OCI-LY1 (cell line): ENCODE results near the gene HS3ST4.

Experiments used
- H2AFZ ChIP-seq: fragments of 200-600 bp; sonication (generic), shearing (Covaris generic); 2 replicates; pipeline ENCODE4 v1.6.0; 2014; ENCODE audit warnings: antibody characterized with exemption, mild to moderate bottlenecking, low read length
- H3F3A ChIP-seq: fragments of 200-600 bp; sonication (generic), shearing (Covaris generic); 2 replicates; pipeline ENCODE4 v1.6.0; 2014; ENCODE audit warnings: mild to moderate bottlenecking, antibody characterized with exemption, low read length, moderate library complexity; ENCODE audit not compliant: insufficient read depth
- H3K27ac ChIP-seq: fragments of 200-600 bp; sonication (generic); 2 replicates; pipeline ENCODE4 v1.5.1; 2014; ENCODE audit warnings: low read length, mixed run types, mild to moderate bottlenecking, low read depth; ENCODE audit not compliant: poor library complexity, severe bottlenecking
- H3K27me3 ChIP-seq: fragments of 200-600 bp; sonication (generic); 2 replicates; pipeline ENCODE4 v1.6.0; 2014; ENCODE audit warnings: antibody characterized with exemption, mild to moderate bottlenecking, low read length, moderate library complexity; ENCODE audit not compliant: insufficient read depth
- H3K36me3 ChIP-seq: fragments of 200-600 bp; sonication (generic); 2 replicates; pipeline ENCODE4 v1.6.1; 2014; ENCODE audit warnings: mild to moderate bottlenecking, antibody characterized with exemption, low read length, moderate library complexity, mixed read lengths; ENCODE audit not compliant: insufficient read depth
- H3K4me1 ChIP-seq: fragments of 200-600 bp; sonication (generic); 2 replicates; pipeline ENCODE4 v1.5.1; 2014; ENCODE audit warnings: mild to moderate bottlenecking, low read length, moderate library complexity; ENCODE audit not compliant: insufficient read depth, severe bottlenecking
- H3K4me2 ChIP-seq: fragments of 200-600 bp; sonication (generic), shearing (Covaris generic); 2 replicates; pipeline ENCODE4 v1.6.1; 2014; ENCODE audit warnings: low read length
- H3K4me3 ChIP-seq: fragments of 200-600 bp; sonication (generic); 2 replicates; pipeline ENCODE4 v1.5.1; 2014; ENCODE audit warnings: low read length, low read depth, mild to moderate bottlenecking, mixed read lengths; ENCODE audit not compliant: poor library complexity, severe bottlenecking
- H3K79me2 ChIP-seq: fragments of 200-600 bp; shearing (Covaris generic); 2 replicates; pipeline ENCODE4 v1.6.1; 2016; ENCODE audit warnings: mixed run types, low read length, mixed read lengths; ENCODE audit not compliant: insufficient read depth
- H3K9ac ChIP-seq: fragments of 200-600 bp; sonication (generic), shearing (Covaris generic); 2 replicates; pipeline ENCODE4 v1.6.1; 2014; ENCODE audit warnings: mild to moderate bottlenecking, low read length, mixed read lengths
- H3K9me2 ChIP-seq: fragments of 200-600 bp; sonication (generic), shearing (Covaris generic); 2 replicates; pipeline ENCODE4 v1.6.1; 2014; ENCODE audit warnings: low read depth, mild to moderate bottlenecking, low read length, mixed read lengths
- H3K9me3 ChIP-seq: fragments of 200-600 bp; shearing (Covaris generic); 2 replicates; pipeline ENCODE4 v1.6.1; 2014; ENCODE audit warnings: low read length, mixed read lengths
- H4K20me1 ChIP-seq: fragments of 200-600 bp; sonication (generic), shearing (Covaris generic); 2 replicates; pipeline ENCODE4 v1.6.0; 2016; ENCODE audit warnings: mild to moderate bottlenecking, low read length; ENCODE audit not compliant: insufficient read depth
- EZH2 ChIP-seq: fragments of 200-600 bp; sonication (generic), shearing (Covaris generic); IDR thresholded peaks from 2 replicates; pipeline ENCODE4 v1.8.0; 2017; ENCODE audit warnings: borderline replicate concordance, mixed run types, mild to moderate bottlenecking, antibody characterized with exemption, low read length, moderate library complexity, mixed read lengths
- TF ChIP-seq, protein P1 (sequence below): fragments of 200-600 bp; sonication (generic), shearing (Covaris generic); IDR thresholded peaks from 2 replicates; pipeline ENCODE4 v1.5.1; 2017; ENCODE audit warnings: mild to moderate bottlenecking, antibody characterized with exemption, low read length, moderate library complexity, mixed read lengths

HS3ST4 gene

DNA sequence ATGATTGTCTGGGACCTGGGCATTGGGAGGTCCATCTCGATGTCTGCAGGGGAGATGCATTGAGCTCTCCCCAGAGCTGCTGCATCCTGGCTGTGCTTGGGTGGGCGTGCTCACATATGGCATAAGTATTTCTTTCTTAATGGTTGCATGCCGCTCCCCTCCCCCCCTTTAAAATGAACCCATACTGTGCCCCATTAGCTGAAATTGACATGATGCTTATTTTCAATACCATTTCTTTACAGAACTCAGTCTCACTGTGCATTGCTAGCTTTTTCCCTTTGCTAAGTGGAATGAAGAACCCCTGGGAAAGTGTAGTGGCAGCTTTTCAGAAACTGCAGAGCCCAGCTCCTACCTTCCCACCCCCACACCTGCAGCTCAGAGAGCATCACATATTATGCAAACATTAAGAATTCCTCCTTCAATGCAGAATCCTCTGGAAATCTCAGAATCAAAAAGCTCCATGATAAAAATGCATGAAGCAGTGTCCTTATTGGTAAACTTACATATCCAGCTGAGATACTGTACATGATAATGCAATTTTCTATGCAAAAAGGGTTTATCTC, 56.4 kb downstream of the HS3ST4 start:
- no peaks in the 10 kb centered on the region for H3K9me2 ChIP-seq

DNA sequence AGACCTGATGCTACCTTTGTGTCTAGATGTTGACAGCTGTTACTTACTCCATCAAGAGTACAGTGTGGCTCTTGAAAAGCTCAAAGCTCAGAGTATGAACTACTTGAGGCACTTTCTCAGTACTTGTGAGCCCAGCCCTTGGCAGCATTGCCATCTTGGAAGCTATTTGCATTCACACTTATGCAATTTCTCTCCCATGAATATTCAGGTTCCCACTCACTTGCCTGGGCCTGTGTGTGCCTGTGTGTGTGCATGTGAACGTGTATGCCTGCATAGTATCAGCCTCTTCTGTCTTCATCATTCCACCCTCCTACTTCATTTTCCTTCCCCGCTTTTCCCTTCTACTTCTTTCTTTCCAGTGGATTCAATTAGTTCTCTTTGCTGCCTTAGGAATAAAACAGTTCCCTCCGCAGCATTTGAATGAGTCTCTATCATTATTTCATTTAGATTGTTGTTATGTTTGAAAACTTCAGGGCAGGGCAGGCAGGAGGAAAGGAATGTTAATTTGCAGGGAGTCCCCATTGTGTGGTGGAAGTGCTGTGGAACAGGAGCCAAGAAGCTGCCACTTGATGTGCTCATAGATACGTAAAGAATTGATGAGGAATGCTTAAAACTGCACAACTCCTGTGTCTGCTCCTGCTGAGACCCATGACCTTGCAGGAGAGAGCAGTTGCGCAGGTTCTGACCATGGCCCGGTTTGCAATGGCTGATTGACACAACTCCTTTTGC, 58.9 kb downstream of the HS3ST4 start:
- no peak overlapping the region for H3K27ac ChIP-seq
- no peaks in the 10 kb centered on the region for H3K79me2 ChIP-seq

More for the DNA sequence above, 56.4 kb downstream of the HS3ST4 start:
- no peaks in the 10 kb centered on the region for H4K20me1 ChIP-seq
- H3K27me3 ChIP-seq = no peaks in the 10 kb centered on the region
- no peaks in the 10 kb centered on the region for H3K79me2 ChIP-seq
- no peak overlapping the region for H3K4me3 ChIP-seq
- TF ChIP-seq, protein P1, sequence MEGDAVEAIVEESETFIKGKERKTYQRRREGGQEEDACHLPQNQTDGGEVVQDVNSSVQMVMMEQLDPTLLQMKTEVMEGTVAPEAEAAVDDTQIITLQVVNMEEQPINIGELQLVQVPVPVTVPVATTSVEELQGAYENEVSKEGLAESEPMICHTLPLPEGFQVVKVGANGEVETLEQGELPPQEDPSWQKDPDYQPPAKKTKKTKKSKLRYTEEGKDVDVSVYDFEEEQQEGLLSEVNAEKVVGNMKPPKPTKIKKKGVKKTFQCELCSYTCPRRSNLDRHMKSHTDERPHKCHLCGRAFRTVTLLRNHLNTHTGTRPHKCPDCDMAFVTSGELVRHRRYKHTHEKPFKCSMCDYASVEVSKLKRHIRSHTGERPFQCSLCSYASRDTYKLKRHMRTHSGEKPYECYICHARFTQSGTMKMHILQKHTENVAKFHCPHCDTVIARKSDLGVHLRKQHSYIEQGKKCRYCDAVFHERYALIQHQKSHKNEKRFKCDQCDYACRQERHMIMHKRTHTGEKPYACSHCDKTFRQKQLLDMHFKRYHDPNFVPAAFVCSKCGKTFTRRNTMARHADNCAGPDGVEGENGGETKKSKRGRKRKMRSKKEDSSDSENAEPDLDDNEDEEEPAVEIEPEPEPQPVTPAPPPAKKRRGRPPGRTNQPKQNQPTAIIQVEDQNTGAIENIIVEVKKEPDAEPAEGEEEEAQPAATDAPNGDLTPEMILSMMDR = no peak
- no peak for TF ChIP-seq EZH2
- H3K9ac ChIP-seq = no peak overlapping the region
- H3K36me3 ChIP-seq = no peaks in the 10 kb centered on the region
- no peaks in the 10 kb centered on the region for H3K4me1 ChIP-seq
- no peak overlapping the region for H2AFZ ChIP-seq
- H3K4me2 ChIP-seq = no peak overlapping the region
- no peak overlapping the region for H3K27ac ChIP-seq
- no peaks in the 10 kb centered on the region for H3K9me3 ChIP-seq
- no peaks in the 10 kb centered on the region for H3F3A ChIP-seq

DNA sequence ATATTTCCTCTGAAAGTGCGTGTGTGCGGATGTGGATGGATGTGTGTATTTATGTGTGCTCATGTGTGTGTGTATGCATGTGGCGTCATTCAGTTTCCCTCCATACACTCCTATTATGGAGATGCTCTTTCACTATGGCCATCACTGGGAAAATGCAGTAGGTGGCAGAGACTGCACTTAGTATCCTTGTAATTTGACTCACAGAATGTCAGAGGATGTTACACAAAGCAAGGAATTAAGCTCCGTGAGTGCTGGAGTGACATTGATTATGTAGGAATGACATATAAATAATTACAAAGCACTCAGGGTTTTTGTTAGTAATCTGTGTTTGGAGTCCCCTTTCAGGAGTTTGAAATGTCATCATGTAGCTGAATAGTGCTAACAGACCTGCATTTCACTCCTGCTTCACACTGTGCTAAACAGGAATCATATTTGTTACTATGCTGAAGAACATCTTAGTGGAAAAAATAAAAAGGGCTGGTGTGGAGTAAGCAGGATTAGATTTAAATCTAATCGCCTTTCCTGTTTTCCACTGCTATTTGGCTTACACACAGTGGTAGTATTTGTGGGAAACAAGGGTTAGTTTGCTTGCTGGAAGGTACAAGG, 59.6 kb downstream of the HS3ST4 start:
- Histone ChIP-seq H3K9me2 (no peaks in the 10 kb centered on the region), H3K27me3 (no peaks in the 10 kb centered on the region), H3K9ac (no peak overlapping the region), H4K20me1 (no peaks in the 10 kb centered on the region), H3K4me2 (no peak overlapping the region), H3K4me3 (no peak overlapping the region), H3K27ac (no peak overlapping the region), H3K9me3 (no peaks in the 10 kb centered on the region), H3K79me2 (no peaks in the 10 kb centered on the region), H3K36me3 (no peaks in the 10 kb centered on the region), H2AFZ (no peak overlapping the region), H3F3A (no peaks in the 10 kb centered on the region), H3K4me1 (no peaks in the 10 kb centered on the region)
- TF ChIP-seq EZH2 = no peak
- TF ChIP-seq, protein P1 = no peak

More for the DNA sequence above, 58.9 kb downstream of the HS3ST4 start:
- Histone ChIP-seq H3K9me2 (no peaks in the 10 kb centered on the region), H3F3A (no peaks in the 10 kb centered on the region), H4K20me1 (no peaks in the 10 kb centered on the region), H3K36me3 (no peaks in the 10 kb centered on the region), H3K9me3 (no peaks in the 10 kb centered on the region), H3K27me3 (no peaks in the 10 kb centered on the region), H3K4me2 (no peak overlapping the region), H3K9ac (no peak overlapping the region), H3K4me3 (no peak overlapping the region), H3K4me1 (no peaks in the 10 kb centered on the region), H2AFZ (no peak overlapping the region)
- TF ChIP-seq, protein P1 = no peak
- no peak for TF ChIP-seq EZH2
